Caco-2 (cell line): ENCODE data around the gene KHDRBS2. TPM values are rescaled to one million over a fixed set of nuclear protein-coding genes. Genes with fewer than 3 reads are reported as not detected.

Experiments
- BruUV-seq: library from RNA; stranded (reverse); fragments of 400-500 nt; replicated peaks from 2 replicates; lab custom pipeline; 2021; lab: Mats Ljungman, UMichigan
- CTCF ChIA-PET: fragments of 300-600 bp; sonication (Branson Sonifier 250); formaldehyde crosslinking; loops from one replicate; lab custom pipeline; 2022; ENCODE audit warnings: antibody characterized with exemption; lab: Charles Lee
- POLR2A ChIA-PET: fragments of 300-600 bp; sonication (Branson Sonifier 250); formaldehyde crosslinking; loops from one replicate; lab custom pipeline; 2022; ENCODE audit warnings: antibody characterized with exemption; lab: Charles Lee
- DNase-seq, 2 experiments: peaks; one replicate each; pipeline versions ENCODE4 v3.0.0 to v3.0.0-alpha.2; 2020 to 2022
- H3K27me3 ChIP-seq: replicated peaks from 2 replicates; pipeline ENCODE4 v1.6.0; 2011; ENCODE audit warnings: low read length; ENCODE audit not compliant: control insufficient read depth, insufficient read depth
- H3K36me3 ChIP-seq: 2 replicates; pipeline ENCODE4 v1.5.1; 2011; ENCODE audit warnings: low read length; ENCODE audit not compliant: control insufficient read depth, insufficient read depth
- H3K4me1 ChIP-seq: fragments of 250-450 bp; sonication (Bioruptor Pico); 2 replicates; pipeline ENCODE4 v1.5.1; 2020; ENCODE audit warnings: mild to moderate bottlenecking
- H3K4me3 ChIP-seq: 2 replicates; pipeline ENCODE4 v1.5.1; 2011; ENCODE audit warnings: low read depth, mild to moderate bottlenecking, control low read depth, low read length
- H3K9me3 ChIP-seq: fragments of 250-450 bp; sonication (Bioruptor Pico); 2 replicates; pipeline ENCODE4 v1.5.1; 2020; ENCODE audit warnings: mild to moderate bottlenecking, moderate library complexity
- H3K27ac Mint-ChIP-seq: one replicate; pipeline ENCODE4 v1.8.0; 2022; ENCODE audit warnings: mixed read lengths; ENCODE audit not compliant: unreplicated experiment
- H3K27me3 Mint-ChIP-seq: one replicate; pipeline ENCODE4 v1.8.0; 2022; ENCODE audit warnings: mixed read lengths; ENCODE audit not compliant: insufficient read depth, unreplicated experiment
- H3K36me3 Mint-ChIP-seq: one replicate; pipeline ENCODE4 v1.8.0; 2022; ENCODE audit warnings: mild to moderate bottlenecking, mixed read lengths; ENCODE audit not compliant: insufficient read depth, unreplicated experiment
- H3K4me1 Mint-ChIP-seq: one replicate; pipeline ENCODE4 v1.8.0; 2022; ENCODE audit warnings: low read depth, mixed read lengths; ENCODE audit not compliant: unreplicated experiment
- H3K4me3 Mint-ChIP-seq: one replicate; pipeline ENCODE4 v1.8.0; 2022; ENCODE audit warnings: mild to moderate bottlenecking, moderate library complexity, mixed read lengths; ENCODE audit not compliant: unreplicated experiment
- H3K9me3 Mint-ChIP-seq: one replicate; pipeline ENCODE4 v1.8.0; 2022; ENCODE audit warnings: mixed read lengths; ENCODE audit not compliant: unreplicated experiment
- intact Hi-C: fragments of 100-400 bp; cut with micrococcal nuclease; formaldehyde crosslinking; loops from one replicate; pipeline ENCODE4 v1.10.0; 2022; ENCODE audit not compliant: unreplicated experiment
- total RNA-seq: library from RNA; stranded (reverse); gene quantifications from 2 replicates; pipeline ENCODE4 v1.2.3, GENCODE V29; 2022
- TF ChIP-seq, protein P1 (sequence below), 2 experiments: fragments of 200-600 bp in 1 of 2; IDR thresholded peaks; 1 replicate in 1 of 2; 2 replicates in 1 of 2; pipeline versions ENCODE4 v1.5.1 to v1.8.0; 2011 to 2022; ENCODE audit warnings: antibody characterized with exemption in 1 of 2, control low read depth in 1 of 2, inconsistent platforms in 1 of 2, low read depth in 1 of 2, low read length in 1 of 2, mild to moderate bottlenecking in 1 of 2, moderate library complexity in 1 of 2; ENCODE audit not compliant: insufficient read depth in 1 of 2, severe bottlenecking in 1 of 2, unreplicated experiment in 1 of 2

KHDRBS2 gene
- total RNA-seq, 1 experiment from 2014 or later: not detected

DNA sequence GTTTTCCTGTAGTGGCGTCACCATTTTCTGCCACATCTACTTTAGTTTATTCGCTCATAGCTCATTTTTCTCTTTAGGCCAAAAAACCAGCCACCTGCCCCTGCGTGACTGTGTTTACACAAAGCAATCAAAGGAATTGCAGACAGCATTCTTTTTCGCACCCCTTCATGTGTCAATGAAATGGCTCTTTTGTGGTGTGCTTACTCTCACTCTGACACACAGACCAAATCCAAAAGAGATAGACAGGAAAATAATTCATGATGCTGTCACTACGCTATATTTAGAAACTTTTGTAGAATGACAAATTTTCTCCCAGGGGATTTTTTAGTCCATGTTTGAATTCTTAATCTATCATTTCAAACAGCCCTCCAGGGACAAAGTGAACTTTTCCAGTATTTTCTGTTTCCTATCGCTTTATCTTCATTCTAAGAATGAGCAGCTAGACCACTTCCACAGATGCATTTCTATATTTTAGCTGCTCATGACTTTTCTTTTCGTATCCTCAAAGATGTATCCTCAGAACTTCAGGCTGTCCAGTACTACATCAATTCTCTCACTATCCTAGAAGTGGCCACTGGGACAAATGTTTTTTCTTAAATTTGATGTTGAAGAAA lies 37.9 kb upstream of the KHDRBS2 start:
- H3K27me3 Mint-ChIP-seq: no peaks in the 10 kb centered on the region
- no peak for DNase-seq
- Histone ChIP-seq H3K4me1 (no peaks in the 10 kb centered on the region), H3K27me3 (no peaks in the 10 kb centered on the region), H3K36me3 (no peaks in the 10 kb centered on the region), H3K4me3 (no peak overlapping the region), H3K9me3 (no peaks in the 10 kb centered on the region)
- intact Hi-C loops: no loop called here
- ChIA-PET CTCF (no interaction called here), POLR2A (no interaction called here)
- no peak overlapping the region for H3K4me3 Mint-ChIP-seq
- TF ChIP-seq, protein P1, sequence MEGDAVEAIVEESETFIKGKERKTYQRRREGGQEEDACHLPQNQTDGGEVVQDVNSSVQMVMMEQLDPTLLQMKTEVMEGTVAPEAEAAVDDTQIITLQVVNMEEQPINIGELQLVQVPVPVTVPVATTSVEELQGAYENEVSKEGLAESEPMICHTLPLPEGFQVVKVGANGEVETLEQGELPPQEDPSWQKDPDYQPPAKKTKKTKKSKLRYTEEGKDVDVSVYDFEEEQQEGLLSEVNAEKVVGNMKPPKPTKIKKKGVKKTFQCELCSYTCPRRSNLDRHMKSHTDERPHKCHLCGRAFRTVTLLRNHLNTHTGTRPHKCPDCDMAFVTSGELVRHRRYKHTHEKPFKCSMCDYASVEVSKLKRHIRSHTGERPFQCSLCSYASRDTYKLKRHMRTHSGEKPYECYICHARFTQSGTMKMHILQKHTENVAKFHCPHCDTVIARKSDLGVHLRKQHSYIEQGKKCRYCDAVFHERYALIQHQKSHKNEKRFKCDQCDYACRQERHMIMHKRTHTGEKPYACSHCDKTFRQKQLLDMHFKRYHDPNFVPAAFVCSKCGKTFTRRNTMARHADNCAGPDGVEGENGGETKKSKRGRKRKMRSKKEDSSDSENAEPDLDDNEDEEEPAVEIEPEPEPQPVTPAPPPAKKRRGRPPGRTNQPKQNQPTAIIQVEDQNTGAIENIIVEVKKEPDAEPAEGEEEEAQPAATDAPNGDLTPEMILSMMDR (IDR thresholded peaks at IDR 0.05; ENCODE audit: insufficient read depth in 1 of 2, low read depth in 1 of 2, low read length in 1 of 2, severe bottlenecking in 1 of 2, unreplicated experiment in 1 of 2): no peak
- no peaks in the 10 kb centered on the region for H3K36me3 Mint-ChIP-seq
- H3K4me1 Mint-ChIP-seq: no peaks in the 10 kb centered on the region
- H3K9me3 Mint-ChIP-seq: no peaks in the 10 kb centered on the region
- H3K27ac Mint-ChIP-seq: no peak overlapping the region
- BruUV-seq: no TSS peak

DNA sequence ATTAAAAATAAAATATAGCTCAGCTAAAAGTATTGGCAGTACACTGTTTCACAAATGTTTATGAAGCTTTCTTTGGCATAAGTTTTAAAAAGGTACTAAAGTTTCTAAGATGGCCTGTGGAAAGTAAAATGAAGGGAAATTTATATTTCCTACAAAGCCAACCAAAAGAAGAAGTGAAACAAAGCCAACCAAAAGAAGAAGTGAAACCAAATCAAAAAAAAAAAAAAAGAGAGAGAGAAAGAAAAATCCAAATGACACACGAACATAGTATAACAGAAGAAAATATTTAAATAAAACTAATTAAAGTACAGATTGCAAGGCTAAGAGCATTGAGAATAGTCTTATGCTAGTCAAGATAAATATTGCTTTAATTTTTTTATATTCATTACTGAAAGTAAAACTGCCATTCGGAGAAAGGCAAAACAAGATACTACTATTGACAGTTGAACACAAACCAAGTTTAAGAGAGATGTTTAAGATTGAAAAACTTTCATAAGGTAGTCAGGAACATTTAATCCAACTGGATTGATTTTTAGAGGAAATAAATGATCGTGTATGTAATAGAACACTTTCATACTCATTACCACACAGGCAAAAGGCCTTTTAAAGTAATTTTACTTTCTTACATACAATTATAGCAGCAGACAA lies 12.8 kb upstream of the KHDRBS2 start:
- Mint-ChIP-seq H3K27ac (no peak overlapping the region), H3K36me3 (no peaks in the 10 kb centered on the region), H3K4me3 (no peak overlapping the region), H3K4me1 (no peaks in the 10 kb centered on the region), H3K27me3 (no peaks in the 10 kb centered on the region), H3K9me3 (no peaks in the 10 kb centered on the region)
- Histone ChIP-seq H3K4me3 (no peak overlapping the region), H3K9me3 (no peaks in the 10 kb centered on the region), H3K36me3 (no peaks in the 10 kb centered on the region), H3K4me1 (no peaks in the 10 kb centered on the region), H3K27me3 (no peaks in the 10 kb centered on the region)
- DNase-seq: no peak
- intact Hi-C loops: no loop called here
- TF ChIP-seq, protein P1 (IDR thresholded peaks at IDR 0.05; ENCODE audit: insufficient read depth in 1 of 2, low read depth in 1 of 2, low read length in 1 of 2, severe bottlenecking in 1 of 2, unreplicated experiment in 1 of 2): no peak
- BruUV-seq: no TSS peak
- CTCF ChIA-PET: no interaction called here
- POLR2A ChIA-PET: interaction anchor here (0.7 kb wide), 1 partner anchor 1443 kb away, joined by 8 read pairs; no protein-coding TSS in a partner anchor

GRCh38 chr6:62296541-62296940 lies 10.5 kb upstream of the KHDRBS2 start:
- DNase-seq: no peak
- POLR2A ChIA-PET: no interaction called here

More at GRCh38 chr6:62296541-62296940, 10.5 kb upstream of the KHDRBS2 start:
- no peaks in the 10 kb centered on the region for H3K9me3 Mint-ChIP-seq
- TF ChIP-seq, protein P1 (IDR thresholded peaks at IDR 0.05; ENCODE audit: insufficient read depth in 1 of 2, low read depth in 1 of 2, low read length in 1 of 2, severe bottlenecking in 1 of 2, unreplicated experiment in 1 of 2): no peak
- no peaks in the 10 kb centered on the region for H3K4me1 ChIP-seq
- no peak overlapping the region for H3K4me3 ChIP-seq
- intact Hi-C loops: no loop called here
- H3K4me3 Mint-ChIP-seq: no peak overlapping the region
- no peaks in the 10 kb centered on the region for H3K9me3 ChIP-seq
- no peak overlapping the region for H3K27ac Mint-ChIP-seq
- CTCF ChIA-PET: no interaction called here
- no peaks in the 10 kb centered on the region for H3K36me3 Mint-ChIP-seq
- BruUV-seq: no TSS peak
- H3K27me3 Mint-ChIP-seq: no peaks in the 10 kb centered on the region
- H3K4me1 Mint-ChIP-seq: no peaks in the 10 kb centered on the region
- no peaks in the 10 kb centered on the region for H3K36me3 ChIP-seq
- no peaks in the 10 kb centered on the region for H3K27me3 ChIP-seq
